Peyer's patch (tissue), 4 donors: ENCODE data around the gene TPSD1. TPM values are rescaled to one million over a fixed set of nuclear protein-coding genes. Genes with fewer than 3 reads are reported as not detected.
A peak's percentile ranks its signal among the peaks of the same experiment; 100 is the strongest.
"Not testable (repeated sequence)": the region's sequence is repeated elsewhere in the genome, so short reads cannot be mapped to it uniquely, and the experiment has no call there.

ENCODE experiments used
- DNase-seq, 3 donors: peaks; one replicate each; pipeline ENCODE4 v3.0.0-alpha.2; 2017 to 2019
- H3K27ac ChIP-seq, 4 donors: fragments of 200-600 bp; sonication (generic); one replicate each; pipeline ENCODE4 v1.5.1; 2016 to 2019
- H3K27me3 ChIP-seq, 2 donors: fragments of 200-600 bp; sonication (generic); one replicate each; pipeline ENCODE4 v1.5.1; 2019
- H3K36me3 ChIP-seq, 3 donors: fragments of 200-600 bp; sonication (generic); one replicate each; pipeline ENCODE4 v1.5.1; 2016 to 2019
- H3K4me1 ChIP-seq, 4 donors: fragments of 200-600 bp; sonication (generic); one replicate each; pipeline ENCODE4 v1.5.1; 2016 to 2019
- H3K4me3 ChIP-seq, 4 donors: fragments of 200-600 bp; sonication (generic); 1 replicate in 3 of 4; 2 replicates in 1 of 4; pipeline ENCODE4 v1.5.1; 2016 to 2019; ENCODE audit warnings: mild to moderate bottlenecking in 1 of 4
- H3K9me3 ChIP-seq, 4 donors: fragments of 200-600 bp; sonication (generic); one replicate each; pipeline ENCODE4 v1.5.1; 2016 to 2019; ENCODE audit warnings: mild to moderate bottlenecking in 1 of 4
- POLR2A ChIP-seq, 2 donors: fragments of 450-650 bp; IDR thresholded peaks; one replicate each; pipeline ENCODE4 v1.5.1; 2017; ENCODE audit warnings: antibody characterized with exemption in 2 of 2, mild to moderate bottlenecking in 2 of 2, moderate library complexity in 2 of 2
- total RNA-seq, 4 donors: library from RNA; depleted of rRNA; stranded (reverse); fragments of >200 nt; gene quantifications; one replicate each; pipeline ENCODE4 v1.1.0, GENCODE V29; 2016
- TF ChIP-seq, protein P1 (sequence below), 6 experiments: fragments of 450-650 bp in 4 of 6; fragments of 200-600 bp in 2 of 6; sonication (generic) in 1 of 6; IDR thresholded peaks; one replicate each; pipeline ENCODE4 v1.5.1; 2017 to 2019; ENCODE audit warnings: antibody characterized with exemption in 6 of 6, mild to moderate bottlenecking in 3 of 6, moderate library complexity in 1 of 6

Gene TPSD1
- total RNA-seq, 4 donors from 2014 or later: 10.3 to 61.1 (median 24.1) TPM; not detected in 1

DNA sequence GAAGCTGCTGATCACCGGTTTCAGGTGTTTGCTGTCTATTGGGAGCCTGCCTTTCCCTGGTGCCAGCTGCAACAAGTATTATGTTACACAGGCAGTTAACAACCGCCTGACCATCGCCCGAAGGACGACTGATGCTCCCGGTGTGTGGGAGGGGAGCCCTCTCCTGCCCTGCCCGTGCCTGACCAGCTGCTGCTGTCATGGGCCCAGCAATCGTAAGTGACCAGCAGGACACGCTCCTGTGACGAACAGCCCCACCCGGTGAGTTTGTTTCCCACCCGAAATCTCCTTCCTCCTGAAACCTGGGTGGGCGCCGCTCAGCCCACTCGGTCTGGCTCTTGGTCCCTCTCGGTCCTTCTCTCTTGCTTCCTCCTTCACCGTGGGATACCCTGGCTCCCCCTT, 35.7 kb downstream of the TPSD1 start:
- H3K36me3 ChIP-seq: no peaks in the 10 kb centered on the region
- no peak overlapping the region for H3K4me3 ChIP-seq
- no peak for DNase-seq
- H3K4me1 ChIP-seq: no peaks in the 10 kb centered on the region
- TF ChIP-seq, protein P1, sequence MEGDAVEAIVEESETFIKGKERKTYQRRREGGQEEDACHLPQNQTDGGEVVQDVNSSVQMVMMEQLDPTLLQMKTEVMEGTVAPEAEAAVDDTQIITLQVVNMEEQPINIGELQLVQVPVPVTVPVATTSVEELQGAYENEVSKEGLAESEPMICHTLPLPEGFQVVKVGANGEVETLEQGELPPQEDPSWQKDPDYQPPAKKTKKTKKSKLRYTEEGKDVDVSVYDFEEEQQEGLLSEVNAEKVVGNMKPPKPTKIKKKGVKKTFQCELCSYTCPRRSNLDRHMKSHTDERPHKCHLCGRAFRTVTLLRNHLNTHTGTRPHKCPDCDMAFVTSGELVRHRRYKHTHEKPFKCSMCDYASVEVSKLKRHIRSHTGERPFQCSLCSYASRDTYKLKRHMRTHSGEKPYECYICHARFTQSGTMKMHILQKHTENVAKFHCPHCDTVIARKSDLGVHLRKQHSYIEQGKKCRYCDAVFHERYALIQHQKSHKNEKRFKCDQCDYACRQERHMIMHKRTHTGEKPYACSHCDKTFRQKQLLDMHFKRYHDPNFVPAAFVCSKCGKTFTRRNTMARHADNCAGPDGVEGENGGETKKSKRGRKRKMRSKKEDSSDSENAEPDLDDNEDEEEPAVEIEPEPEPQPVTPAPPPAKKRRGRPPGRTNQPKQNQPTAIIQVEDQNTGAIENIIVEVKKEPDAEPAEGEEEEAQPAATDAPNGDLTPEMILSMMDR (IDR thresholded peaks at IDR 0.05): no peak
- H3K27ac ChIP-seq: no peak overlapping the region
- no peaks in the 10 kb centered on the region for H3K9me3 ChIP-seq
- peaks cover 0 to 4% of the 10 kb centered on the region in 2 donors for H3K27me3 ChIP-seq

DNA sequence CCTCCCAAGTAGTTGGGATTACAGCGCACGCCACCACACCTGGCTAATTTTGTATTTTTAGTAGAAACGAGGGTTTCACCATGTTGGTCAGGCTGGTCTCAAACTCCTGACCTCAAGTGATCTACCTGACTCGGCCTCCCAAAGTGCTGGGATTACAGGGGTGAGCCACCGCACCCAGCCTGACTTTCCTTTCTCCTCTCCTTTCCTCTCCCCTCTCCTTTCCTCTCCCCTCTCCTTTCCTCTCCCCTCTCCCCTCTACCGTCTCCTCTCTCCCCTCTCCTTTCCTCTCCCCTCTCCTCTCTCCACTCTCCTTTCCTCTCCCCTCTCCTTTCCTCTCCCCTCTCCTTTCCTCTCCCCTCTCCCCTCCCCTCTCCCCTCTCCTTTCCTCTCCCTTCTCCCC, 36.3 kb downstream of the TPSD1 start:
- not testable (repeated sequence) for H3K9me3 ChIP-seq, H3K4me3 ChIP-seq, H3K4me1 ChIP-seq, H3K36me3 ChIP-seq, DNase-seq, H3K27me3 ChIP-seq, H3K27ac ChIP-seq

DNA sequence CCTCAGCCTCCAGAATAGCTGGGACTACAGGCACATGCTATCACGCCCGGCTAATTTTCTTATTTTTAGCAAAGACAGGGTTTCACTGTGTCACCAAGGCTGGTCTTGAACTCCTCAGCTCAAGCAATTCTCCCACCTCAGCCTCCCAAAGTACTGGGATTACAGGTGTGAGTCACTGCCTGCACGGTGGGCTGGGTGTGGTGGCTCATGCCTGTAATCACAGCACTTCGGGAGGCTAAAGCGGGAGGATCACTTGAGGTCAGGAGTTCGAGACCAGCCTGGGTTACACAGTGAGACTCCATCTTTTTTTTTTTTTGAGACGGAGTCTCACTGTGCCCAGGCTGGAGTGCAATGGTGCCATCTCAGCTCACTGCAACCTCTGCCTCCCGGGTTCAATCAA, 36.9 kb downstream of the TPSD1 start:
- H3K27ac ChIP-seq, H3K4me3 ChIP-seq: not testable (repeated sequence)

DNA sequence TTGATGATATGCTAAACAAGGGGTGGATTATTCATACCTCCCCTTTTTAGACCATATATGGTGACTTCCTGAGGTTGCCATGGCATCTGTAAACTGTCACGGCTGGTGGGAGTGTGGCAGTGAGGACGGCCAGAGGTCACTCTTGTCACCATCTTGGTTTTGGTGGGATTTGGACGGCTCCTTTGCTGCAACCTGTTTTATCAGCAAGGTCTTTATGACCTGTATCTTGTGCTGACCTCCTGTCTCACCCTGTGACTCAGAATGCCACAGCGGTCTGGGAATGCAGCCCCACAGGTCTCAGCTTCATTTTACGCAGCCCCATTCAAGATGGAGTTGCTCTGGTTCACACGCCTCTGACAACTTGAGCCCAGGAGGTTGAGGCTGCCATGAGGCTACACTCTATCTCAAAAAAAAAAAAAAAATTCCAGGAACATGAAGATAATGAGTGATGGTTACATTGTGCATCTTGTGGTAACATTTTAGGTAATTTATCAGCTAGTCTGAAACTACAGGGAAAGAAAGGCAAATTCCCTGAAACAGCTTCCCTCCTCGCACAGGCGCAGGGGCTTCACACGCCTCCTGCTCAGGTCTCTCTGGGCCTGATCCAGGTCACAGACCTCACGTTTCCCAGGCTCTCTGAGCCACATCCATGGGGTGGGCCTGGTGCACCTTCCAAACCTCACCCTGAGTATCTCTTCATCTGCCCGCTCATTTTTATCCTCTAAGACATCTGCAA, 38.2 kb downstream of the TPSD1 start:
- H3K36me3 ChIP-seq: no peaks in the 10 kb centered on the region
- no peaks in the 10 kb centered on the region for H3K9me3 ChIP-seq
- no peak for DNase-seq
- TF ChIP-seq, protein P1 (IDR thresholded peaks at IDR 0.05): no peak
- TF ChIP-seq POLR2A (IDR thresholded peaks at IDR 0.05): no peak
- H3K4me1 ChIP-seq: peaks cover 0 to 4% (median 2%) of the 10 kb centered on the region in 4 donors
- H3K4me3 ChIP-seq: no peak overlapping the region
- no peak overlapping the region for H3K27ac ChIP-seq
- H3K27me3 ChIP-seq: no peaks in the 10 kb centered on the region

More for the DNA sequence above, 36.9 kb downstream of the TPSD1 start:
- H3K36me3 ChIP-seq, H3K4me1 ChIP-seq, DNase-seq, H3K9me3 ChIP-seq, H3K27me3 ChIP-seq: not testable (repeated sequence)

DNA sequence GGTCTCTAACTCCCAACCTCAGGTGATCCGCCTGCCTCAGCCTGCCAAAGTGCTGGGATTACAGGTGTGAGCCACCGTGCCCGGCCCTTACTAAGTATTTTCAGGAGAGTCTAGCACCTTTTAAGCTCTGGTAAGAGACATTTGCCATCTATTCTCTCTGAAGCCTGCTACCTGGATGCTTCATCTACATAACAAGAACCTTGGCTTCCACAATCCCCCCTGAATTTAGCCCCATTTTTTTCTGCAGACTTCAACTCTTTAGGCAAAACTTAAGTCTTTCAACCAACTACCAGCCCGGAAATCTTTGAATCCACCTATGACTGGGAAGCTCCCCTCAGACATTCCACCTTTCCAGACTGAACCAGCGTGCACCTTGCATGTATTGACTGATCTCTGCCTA, 39.6 kb downstream of the TPSD1 start:
- H3K4me3 ChIP-seq: no peak overlapping the region
- no peak overlapping the region for H3K27ac ChIP-seq
- no peaks in the 10 kb centered on the region for H3K36me3 ChIP-seq
- TF ChIP-seq, protein P1 (IDR thresholded peaks at IDR 0.05): no peak
- TF ChIP-seq POLR2A (IDR thresholded peaks at IDR 0.05): no peak
- no peak for DNase-seq
- H3K4me1 ChIP-seq: peaks cover under 1 to 7% (median 3%) of the 10 kb centered on the region in 4 donors
- H3K9me3 ChIP-seq: no peaks in the 10 kb centered on the region
- no peaks in the 10 kb centered on the region for H3K27me3 ChIP-seq

DNA sequence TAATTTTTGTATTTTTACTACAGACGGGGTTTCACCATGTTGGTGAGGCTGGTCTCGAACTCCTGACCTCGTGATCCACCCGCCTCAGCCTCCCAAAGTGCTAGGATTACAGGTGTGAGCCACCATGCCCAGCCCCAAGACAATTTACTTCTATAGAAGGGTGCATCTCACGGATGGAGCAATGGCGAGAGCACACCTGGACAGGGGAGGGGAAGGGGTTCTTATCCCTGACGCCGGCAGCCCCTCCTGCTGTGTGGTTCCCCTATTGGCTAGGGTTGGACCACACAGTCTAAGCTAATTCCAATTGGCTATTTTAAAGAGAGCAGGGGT, 40.8 kb downstream of the TPSD1 start:
- DNase-seq, H3K36me3 ChIP-seq, H3K9me3 ChIP-seq, H3K27me3 ChIP-seq, H3K4me3 ChIP-seq: not testable (repeated sequence)
- Histone ChIP-seq H3K4me1 (peaks cover 9 to 11% (median 10%) of the 10 kb centered on the region in 4 donors), H3K27ac (peak overlapping the region in 3 of 4 donors; percentile 25 to 80 (median 77))

DNA sequence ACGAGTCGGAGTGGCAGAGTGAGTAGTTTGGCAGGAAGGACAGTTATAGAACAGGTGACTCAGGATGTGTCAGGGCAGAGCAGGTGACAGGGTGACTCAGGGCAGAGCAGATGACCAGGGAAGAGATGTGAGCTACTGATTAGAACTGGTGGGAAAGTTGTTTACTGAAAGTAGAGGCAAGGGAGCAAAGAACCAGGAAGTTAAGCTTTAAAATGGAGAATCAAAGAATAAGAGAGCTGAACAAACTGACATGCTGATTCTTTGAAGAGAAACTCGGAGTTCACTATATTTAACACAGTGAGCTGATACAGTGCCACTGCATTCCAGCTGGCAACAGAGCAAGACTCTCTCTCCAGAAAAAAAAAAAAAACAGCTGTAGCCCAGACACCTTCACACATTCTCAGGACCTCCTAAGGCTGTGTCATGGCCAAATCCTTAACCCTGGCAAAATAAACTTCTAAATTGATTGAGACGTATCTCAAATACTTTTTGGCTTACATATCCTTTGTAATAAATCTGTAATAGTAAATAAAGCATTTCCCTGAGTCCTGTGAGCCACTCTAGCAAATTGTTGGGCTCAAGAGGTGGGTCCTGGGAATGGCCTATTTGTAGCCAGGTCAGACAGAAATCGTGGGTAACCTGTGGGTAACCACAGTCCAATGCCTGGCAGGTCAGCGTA, 41.3 kb downstream of the TPSD1 start:
- Histone ChIP-seq H3K9me3 (no peaks in the 10 kb centered on the region), H3K27ac (peak overlapping the region; percentile 25 to 80 (median 58)), H3K36me3 (no peaks in the 10 kb centered on the region), H3K4me3 (no peak overlapping the region), H3K27me3 (no peaks in the 10 kb centered on the region), H3K4me1 (peaks cover 9 to 11% (median 10%) of the 10 kb centered on the region in 4 donors)
- peak; percentile 41 to 85 (median 70) for DNase-seq
- TF ChIP-seq, protein P1 (IDR thresholded peaks at IDR 0.05): no peak
- TF ChIP-seq POLR2A (IDR thresholded peaks at IDR 0.05): no peak
